Measurements from ENCODE around the gene AGO4.

- TF ChIP-seq CTCF (IDR thresholded peaks at IDR 0.05) (no peak), POLR2A (IDR thresholded peaks at IDR 0.05) (no peak)
These were observed 39.2 kb upstream of the AGO4 start for GRCh38 chr1:35768350-35769187.

Data from upper lobe of left lung (tissue), 4 donors.